Fibroblast of skin of right quadriceps (primary cell): ENCODE results near the gene TRAF4.
"Not testable (repeated sequence)": the region's sequence is repeated elsewhere in the genome, so short reads cannot be mapped to it uniquely, and the experiment has no call there.

Experiments
- DNase-seq: peaks from one replicate; pipeline ENCODE4 v3.0.0-alpha.2; 2013

The TRAF4 gene

DNA sequence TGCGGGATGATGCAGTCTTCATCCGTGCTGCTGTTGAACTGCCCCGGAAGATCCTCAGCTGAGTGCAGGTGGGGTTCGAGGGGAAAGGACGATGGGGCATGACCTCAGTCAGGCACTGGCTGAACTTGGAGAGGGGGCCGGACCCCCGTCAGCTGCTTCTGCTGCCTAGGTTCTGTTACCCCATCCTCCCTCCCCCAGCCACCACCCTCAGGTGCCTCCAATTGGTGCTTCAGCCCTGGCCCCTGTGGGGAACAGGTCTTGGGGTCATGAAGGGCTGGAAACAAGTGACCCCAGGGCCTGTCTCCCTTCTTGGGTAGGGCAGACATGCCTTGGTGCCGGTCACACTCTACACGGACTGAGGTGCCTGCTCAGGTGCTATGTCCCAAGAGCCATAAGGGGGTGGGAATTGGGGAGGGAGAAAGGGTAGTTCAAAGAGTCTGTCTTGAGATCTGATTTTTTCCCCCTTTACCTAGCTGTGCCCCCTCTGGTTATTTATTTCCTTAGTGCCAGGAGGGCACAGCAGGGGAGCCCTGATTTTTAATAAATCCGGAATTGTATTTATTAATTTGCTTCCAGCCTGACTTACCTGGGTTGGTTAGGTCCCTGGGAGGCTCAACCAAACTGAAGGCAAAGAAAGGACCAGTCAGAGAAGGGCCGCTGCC is 5.8 kb downstream of the TRAF4 start:
- no peak for DNase-seq

DNA sequence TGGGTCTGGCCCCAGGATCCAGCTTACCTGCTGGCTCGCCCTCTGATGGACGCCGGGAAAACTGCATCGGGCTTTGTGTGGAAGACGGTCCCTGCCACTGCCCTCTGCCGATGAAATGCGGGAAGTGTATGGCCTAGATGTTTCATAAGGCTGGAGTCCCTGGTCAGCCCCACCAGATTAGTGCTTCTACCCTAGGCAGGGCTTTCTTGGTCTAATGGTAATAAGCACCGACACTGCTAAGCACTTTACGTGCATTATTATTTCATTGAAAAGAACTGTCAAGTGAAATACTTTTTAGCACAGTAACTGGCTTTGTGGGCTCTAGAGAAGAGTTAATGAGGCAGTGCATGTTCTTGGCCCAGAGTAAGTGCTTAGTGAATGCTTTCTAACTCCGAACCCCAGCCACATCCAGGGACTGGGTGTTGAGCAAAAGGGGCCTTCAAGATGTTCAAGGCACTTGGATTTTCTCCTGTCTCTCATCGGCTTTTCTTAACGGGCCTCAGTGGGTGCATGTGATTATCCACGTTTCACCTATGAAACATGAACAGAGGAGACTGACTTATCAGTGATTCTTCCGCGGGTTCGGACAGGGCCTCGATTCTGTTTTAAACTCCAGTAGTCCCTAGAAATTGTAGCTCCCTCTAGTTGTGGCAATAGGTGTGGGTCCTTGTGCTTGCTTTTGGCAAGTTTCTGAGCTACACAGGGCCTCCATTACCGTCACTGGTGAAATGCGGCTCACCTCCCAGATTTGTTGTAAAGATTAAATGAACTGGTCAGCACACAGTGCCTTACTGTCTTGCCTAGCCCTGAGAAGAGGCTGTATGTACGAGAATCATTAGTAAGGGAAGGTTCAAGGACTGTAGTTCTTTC is 6.6 kb downstream of the TRAF4 start:
- DNase-seq: peak; percentile 87

DNA sequence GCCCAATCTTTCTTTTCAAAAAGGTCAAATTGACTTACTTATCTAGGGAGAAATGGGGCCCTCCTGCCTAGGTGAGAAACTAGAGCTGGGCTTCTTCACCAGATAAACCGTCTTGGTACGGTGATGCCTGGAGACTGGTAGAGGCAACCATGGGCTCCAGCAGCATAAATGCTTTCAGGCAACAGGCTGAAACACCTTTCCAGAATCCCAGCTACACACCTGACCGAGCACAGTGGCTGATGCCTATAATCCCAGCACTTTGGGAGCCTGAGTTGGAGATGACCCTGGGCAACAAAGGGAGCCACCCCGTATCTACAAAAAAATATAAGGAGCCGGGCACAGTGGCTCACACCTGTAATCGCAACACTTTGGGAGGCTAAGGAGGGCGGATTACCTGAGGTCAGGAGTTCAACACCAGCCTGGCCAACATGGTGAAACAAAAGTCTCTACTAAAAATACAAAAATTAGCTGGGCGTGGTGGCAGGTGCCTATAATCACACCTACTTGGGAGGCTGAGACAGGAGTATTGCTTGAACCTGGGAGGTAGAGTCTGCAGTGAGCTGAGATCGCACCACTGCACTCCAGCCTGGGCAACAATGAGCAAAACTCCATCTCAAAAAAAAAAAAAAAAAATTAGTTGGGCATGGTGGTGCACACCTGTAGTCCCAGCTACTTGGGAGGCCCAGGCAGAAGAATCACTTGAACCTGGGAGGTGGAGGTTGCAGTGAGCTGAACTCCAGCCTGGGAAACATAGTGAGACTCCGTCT is 8.0 kb downstream of the TRAF4 start:
- no peak for DNase-seq

DNA sequence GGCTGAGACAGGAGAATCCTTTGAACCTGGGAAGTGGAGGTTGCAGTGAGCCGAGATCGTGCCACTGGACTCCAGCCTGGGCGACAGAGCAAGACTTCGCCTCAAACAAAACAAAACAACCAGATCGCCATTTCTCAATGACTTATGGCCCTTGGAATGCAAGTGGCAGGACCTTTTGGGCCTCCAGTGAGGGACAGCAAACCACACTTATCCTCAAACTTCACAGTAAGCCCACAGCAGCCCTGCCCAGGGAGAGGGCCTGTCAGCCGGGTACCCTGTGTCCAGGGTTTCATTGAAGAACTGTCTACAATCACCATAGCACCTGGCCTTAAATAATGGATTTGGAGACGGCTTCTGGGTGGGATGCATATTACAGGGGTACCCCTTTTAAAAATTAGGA is 11.7 kb downstream of the TRAF4 start:
- no peak for DNase-seq

DNA sequence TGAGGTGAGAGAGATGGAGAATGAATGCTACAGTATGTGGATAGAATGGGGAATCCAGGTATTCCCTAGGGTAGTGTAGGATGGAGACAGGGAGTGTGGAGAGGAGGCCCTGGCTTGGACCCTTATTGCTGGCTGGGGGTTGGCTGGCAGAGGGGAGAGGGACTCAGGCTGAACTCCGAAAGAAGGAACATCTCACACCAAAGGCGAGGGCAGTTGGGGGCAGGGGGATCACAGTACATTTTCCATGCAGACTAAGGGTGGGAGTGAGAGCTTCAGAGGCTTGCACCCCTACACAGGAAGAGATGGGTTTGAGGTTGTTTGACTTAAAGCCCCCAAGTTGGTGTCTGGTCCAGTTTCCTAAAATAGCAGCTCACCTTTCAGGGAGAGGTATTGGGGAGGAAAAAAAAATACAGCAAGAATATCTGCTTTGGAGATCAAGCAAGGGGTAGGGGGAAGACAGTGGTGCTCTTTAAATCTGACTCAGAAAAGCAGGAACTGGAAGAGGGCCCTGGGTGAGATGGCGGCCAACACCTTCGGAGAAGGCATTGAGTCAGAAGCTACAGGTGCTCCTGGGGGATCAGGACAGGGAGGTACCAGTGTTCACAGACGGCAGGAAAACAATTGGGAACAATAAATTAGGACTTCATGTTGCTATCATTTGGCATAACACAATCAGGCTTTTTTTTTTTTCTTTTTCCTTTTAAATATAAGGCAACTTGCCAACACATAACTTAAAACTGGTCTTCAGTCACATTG is 12.4 kb downstream of the TRAF4 start:
- no peak for DNase-seq

DNA sequence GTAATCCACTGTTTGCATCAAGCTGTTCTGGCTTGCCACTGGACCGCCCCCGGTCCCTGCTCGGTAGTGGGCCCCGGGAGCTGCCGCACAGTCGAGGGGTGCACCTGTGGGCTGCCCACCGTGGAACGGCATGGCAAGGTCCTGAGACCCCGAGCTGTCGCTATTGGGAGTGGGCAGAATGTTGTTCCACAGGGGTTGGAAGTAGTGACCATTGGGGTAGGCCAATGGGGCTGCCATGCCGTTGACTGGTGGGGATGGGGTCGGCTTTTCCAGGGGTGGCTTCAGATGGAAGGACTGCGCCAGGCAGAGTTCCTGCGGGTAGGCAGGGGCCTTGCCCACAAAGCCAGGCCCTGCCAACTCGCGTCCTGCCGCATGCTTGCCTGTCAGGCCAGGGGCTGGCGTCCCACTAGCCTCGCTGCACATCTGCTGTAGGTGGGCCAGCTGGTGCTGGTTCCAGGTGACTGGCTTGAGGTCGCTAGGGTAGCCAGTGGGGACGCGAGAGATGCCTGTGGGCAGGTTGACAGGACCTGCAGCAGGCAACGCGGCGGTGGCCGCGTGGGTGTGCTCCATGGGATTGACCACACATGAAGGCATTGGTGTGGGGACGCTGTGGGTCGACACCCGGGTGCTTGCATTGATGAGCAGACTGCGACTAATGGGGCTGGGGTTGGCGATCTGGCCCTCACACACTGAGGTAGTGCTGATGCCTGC is 14.8 kb downstream of the TRAF4 start:
- no peak for DNase-seq

DNA sequence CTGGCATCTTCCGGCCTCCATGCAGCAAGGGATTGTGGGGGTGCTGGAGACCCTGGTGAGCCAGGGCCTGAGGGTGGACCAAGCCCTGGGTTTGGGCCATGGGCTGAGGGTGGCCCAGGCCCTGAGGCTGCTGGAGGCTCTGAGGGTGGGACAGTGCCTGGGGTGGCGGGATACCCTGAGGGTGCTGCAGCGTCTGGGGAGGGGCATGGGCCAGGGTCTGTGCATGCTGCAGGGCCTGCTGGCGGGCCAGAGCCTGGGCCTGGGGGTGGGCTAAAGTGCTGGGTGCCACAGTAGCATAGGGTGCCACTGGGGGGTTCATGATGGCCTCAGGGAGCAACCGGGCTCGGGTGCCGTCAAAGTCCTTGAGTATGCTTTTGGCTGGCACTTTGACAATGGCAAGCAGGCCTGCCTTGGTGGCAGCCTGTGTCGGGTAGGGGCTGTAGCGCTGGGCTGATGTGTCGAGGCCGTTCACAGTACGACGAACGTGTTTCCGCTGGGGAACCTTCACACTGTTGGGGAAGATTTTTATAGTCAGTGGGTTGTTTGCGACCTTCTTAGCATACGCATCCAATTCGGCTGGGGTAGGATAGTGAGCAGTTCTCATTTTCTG is 15.6 kb downstream of the TRAF4 start:
- no peak for DNase-seq

DNA sequence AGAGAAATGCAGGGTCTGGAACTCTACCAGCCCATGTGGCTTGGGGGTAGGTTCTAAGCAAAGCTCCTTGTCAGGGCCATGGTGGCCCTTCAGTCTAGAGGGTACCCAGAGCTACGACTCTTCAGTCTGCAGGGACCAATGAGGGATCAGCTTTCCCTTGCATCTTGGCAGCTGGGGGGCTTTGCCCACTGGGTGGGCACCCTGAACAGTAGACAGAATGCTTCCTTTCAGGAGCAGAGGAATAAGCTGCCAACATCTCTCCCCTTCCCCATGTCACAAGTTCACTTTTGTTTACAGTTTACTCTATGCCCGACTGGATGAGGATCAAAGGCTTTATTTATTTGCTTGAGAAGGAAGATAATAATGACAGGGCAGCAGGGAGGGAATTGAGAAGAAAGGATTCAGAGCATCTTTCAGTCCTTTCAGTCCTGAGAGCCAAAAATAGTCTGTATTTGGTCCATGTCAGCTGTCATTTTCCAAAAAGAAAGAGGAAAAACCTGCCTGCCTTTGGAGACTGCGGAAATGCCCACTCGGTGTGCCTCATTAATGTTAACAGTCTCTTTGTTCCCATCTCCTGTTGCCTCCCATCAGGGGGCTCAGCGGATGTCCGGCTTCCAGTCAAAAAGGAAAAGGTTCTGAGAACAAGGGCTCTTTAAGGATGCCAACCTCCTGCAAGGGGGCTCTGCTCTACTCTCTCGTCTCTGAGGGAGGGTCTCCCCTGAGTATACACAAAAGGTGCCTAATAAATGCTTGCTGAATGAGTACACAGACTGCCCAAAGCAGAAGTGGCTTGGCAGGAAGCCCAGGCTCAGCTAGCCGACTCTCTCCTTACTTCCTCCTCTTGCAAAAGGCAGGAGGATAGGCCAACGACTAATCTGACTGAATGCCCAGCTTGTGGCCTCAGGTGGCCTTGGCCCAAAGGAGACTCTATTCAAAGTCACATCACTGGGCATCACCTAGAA is 17.1 kb downstream of the TRAF4 start:
- DNase-seq: peak; percentile 38

DNA sequence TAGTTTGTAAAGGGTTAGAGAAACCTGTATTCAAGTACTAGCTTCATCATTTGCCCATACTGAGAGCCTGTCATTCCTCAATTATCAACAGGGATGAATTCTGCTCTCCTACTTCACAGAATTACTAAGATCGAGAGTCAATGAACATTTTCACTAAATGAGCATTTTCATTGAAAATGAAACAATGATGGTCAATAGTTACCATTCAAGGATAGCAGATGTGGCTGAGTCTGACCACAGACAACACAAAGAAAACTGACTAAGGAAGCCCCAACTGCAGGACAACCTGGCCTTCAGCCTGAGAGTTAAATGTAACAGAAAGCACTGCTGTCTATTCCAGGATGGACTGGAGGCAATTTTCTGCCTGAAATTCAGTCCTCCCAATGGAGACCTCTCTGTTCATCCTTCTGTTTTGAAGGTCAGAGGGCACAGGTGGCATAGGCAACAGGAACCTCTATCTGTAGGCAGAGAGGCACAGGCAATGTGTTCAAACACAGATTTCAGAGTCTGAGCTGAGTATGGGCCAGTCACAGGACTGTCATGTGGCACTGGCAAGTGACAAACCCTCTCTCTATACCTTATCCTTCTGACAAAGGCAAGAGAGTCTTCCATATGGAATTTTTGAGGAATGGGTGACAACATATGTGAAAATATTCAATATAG is 19.5 kb downstream of the TRAF4 start:
- DNase-seq: no peak

DNA sequence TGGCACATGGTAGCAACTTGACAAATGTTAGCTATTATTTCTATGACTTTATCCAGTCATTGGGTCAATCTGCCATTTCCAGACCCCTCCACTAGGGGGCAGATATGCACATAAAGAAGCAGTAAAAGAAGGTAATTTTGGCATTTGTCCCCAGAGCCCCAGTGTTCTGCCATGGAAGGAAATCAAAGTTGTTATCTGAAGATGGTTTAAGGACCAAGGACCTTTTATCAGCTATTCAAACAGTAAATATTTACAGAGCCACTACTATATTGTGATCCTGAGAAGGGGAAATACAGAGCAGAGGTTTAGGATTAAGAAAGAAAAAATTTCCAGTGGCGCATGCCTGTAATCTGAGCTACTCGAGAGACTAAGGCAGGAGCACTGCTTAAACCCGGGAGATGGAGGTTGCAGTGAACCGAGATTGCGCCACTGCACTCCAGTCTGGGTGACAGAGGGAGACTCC is 20.0 kb downstream of the TRAF4 start:
- peak; percentile 72 for DNase-seq

DNA sequence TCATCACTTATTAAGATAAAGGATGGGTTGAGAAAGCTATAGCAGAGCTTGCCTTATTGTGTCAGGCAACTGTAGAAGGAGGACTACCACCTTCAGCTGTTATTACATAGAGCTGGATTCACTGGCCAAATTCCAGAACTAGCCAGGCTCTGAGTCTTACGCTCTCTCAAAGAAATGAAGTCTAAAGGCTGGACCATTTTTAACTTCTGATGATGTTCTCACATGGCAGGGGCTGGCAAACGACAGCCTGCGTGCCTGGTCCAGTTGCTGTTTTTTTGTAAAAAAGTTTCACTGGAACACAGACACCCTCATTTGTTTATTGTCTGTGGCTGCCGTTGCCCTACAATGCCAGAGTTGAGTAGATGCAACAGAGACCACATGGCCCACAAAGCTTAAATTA is 21.2 kb downstream of the TRAF4 start:
- no peak for DNase-seq

DNA sequence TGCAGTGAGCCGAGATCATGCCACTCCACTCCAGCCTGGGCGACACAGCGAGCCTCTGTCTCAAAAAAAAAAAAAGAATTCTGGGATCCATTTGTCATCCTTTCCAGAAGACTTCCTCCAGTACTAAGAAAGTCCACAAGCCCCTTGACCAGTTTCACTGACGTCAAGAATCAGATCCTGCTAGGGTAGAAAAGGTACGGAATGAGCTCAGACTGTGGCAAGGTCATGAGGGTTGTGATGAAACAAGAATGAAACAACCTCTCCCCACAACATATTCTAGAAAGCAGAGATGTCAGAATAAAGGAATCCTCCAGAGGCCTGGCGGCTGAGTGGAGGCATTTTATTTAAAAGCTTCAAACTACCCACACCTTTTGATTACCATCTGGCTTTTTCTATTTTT is 29.9 kb downstream of the TRAF4 start:
- no peak for DNase-seq

DNA sequence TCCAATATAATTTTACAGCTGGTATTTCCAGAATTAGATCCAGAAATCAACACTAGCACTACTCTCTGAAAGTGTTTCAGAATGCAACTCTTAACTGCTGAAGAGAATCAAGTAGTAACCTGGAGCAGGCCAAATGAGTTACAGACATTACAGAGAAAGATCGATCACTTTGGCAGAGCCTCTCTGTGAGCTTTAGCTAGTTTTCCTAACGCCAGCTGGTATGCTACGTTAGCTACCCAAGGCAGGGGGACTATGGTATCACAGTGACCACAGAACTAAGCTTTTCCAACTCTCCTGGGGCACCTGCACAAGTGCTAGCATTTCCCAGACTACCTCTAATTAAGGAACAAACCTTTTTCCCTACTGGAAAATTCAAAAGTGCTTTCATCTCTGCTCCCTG is 30.4 kb downstream of the TRAF4 start:
- no peak for DNase-seq

DNA sequence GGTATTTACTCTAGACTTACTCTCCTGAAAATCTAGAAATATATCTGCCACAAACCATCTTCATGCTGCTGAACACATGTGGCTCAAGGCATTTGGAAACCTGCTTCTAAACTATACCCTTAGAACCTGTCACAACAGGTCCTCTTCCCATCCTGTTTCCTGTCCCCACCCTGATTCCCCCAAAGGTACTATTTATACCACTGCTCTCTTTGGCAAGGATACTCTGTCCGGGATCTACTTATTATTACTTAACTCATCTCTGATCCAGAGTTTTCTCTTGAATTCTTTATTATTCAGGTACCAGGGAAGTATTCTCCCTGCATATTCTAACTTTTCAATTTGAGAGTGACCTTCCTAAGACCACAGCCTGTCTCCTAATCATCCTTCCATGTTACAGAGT is 33.4 kb downstream of the TRAF4 start:
- no peak for DNase-seq

DNA sequence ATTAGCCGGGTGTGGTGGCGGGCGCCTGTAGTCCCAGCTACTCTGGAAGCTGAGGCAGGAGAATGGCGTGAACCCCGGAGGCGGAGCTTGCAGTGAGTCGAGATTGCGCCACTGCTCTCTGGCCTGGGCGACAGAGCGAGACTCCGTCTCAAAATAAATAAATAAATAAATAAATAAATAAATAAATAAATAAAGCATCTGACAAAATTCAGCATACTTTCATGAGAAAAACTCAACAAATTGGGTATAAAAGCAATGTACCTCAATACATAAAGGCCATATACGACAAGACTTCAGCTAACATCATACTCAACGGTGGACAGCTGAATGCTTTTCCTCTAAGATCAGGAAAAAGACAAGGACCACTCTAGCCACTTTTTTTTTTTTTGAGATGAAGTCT is 35.8 kb downstream of the TRAF4 start:
- DNase-seq: not testable (repeated sequence)

DNA sequence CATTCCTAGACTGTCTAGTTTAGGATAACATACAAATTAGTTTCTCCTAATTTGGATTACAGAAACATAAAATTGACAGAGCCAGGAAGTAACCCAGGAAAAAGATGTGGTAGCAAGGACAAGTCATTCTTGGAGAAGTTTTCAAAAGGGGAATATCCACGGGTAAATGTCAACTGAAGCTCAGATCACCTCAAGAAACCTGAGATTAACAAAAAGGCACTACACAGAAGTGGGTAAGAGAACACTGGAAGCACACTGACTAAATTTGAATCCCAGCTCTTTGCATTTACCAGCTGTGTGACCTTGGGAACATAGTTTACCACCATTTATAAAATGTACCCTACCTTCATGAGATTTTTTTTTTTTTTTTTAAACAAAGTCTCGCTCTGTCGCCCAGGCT is 39.4 kb downstream of the TRAF4 start:
- no peak for DNase-seq

DNA sequence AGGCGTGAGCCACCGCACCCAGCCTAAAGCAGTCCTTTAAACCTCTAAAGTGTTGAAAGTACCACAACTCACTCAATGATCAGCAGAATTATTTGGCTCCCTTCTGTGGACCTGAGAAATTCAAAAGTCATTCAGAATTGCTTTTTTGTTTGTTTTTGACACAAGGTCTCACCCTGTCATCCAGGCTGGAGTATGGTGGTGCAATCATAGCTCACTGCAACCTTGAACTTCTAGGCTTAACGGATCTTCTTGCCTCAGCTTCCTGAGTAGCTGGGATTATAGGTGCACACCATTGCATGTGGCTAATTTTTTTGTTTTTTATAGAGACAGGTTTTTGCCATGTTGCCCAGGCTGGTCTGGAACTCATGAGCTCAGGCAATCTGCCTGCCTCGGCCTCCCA is 44.3 kb downstream of the TRAF4 start:
- no peak for DNase-seq

DNA sequence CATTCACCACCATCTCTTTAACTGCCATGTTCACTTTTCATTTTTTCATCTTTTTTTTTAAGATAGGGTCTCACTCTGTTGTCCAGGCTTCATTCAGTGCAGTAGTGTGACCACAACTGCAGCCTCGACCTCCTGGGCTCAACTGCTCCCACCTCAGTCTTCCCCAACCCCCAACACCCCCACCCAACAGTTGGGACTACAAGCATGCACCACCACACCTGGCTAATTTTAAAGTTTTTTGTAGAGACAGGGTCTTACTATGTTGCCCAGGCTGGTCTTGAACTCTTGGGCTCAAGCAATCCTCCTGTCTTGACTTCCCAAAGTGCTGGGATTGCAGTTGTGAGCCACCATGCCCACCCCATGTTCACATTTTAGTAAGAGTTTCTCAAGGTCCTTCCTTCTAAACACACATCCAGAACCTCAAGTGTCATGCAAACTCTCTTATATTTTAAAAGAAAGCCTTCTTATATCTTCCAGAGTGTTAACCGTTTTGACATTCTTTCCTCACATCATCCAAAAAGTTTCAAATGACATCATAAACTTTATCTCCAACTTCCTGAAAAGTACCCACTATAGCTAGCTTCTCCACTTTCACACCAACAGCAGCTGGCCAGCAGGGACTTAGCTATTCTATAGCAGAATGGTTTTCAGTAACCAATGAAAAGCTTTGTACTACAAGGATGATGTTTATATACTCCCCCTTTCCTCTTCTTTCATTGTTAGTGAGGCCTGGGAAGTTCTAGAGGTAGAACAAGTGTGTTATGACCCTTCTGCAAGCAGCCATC is 49.3 kb downstream of the TRAF4 start:
- DNase-seq: no peak

DNA sequence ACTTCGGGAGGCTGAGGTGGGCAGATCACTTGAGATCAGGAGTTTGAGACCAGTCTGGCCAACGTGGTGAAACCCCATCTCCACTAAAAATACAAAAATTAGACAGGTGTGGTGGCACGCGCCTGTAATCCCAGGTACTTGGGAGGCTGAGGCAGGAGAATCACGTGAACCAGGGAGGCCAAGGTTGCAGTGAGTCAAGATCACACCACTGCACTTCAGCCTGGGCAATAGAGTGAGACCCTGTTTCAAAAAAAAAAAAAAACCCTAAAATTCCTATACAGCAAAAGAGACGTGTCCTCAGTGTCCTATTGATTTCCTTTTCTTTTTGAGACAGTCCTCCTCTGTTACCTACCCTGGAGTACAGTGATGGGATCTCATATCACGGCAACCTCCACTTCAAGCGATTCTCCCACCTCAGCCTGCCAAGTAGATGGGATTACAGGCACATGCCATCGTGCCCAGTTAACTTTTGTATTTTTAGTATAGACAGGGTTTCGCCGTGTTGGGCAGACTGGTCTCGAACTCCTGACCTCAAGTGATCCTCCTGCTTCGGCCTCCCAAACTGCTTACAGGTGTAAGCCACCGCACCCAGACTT is 51.1 kb downstream of the TRAF4 start:
- not testable (repeated sequence) for DNase-seq
